Ammon's horn (tissue), 1 donor: Measurements from ENCODE around the gene PLEKHS1.
"Not testable (repeated sequence)": the region's sequence is repeated elsewhere in the genome, so short reads cannot be mapped to it uniquely, and the experiment has no call there.

Source experiments
- DNase-seq: peaks from one replicate; pipeline ENCODE4 v3.0.0-alpha.2; 2016; ENCODE audit warnings: low spot score

PLEKHS1 gene

GRCh38 chr10:113740850-113741249 is 10.6 kb upstream of the PLEKHS1 start:
- DNase-seq: no peak

DNA sequence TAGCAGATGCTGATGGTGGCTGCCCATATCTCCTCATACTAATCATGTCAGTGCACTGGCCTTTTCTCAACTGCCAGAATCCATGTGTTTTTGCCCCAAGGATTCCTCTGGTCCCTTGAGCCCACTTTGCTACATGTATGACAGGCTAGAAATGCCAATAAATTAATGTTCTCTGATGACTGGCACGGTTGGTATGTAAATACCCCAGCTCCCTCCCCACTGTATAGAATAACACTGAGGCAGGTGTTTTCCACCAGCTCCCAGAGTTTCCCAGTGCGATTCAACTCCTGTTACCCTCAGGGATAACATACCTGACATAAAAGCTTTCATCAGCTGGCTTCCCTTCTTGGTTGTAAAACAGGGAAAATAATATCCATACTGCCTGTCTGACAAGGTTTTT is 9.0 kb upstream of the PLEKHS1 start:
- no peak for DNase-seq

GRCh38 chr10:113743594-113743993 is 7.9 kb upstream of the PLEKHS1 start:
- DNase-seq: no peak

DNA sequence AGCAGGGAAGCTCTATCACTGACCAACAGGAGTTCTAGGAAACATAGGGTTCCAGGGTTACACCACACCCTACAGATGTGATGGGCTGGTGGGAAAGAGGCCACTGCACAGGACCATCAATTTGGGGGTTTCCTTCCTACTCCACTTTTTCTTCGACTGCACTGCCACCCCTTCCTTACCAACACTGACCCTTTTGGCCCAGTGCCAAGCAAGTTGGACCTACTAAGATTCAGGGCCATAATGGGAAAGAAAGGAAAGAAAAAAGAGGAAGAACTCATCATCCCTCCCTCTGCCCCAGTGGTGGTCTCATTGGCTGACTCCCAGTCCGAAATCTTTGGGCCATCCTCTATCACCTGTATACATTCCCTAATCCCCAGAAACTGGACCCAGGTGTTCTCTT is 6.1 kb upstream of the PLEKHS1 start:
- DNase-seq: no peak

DNA sequence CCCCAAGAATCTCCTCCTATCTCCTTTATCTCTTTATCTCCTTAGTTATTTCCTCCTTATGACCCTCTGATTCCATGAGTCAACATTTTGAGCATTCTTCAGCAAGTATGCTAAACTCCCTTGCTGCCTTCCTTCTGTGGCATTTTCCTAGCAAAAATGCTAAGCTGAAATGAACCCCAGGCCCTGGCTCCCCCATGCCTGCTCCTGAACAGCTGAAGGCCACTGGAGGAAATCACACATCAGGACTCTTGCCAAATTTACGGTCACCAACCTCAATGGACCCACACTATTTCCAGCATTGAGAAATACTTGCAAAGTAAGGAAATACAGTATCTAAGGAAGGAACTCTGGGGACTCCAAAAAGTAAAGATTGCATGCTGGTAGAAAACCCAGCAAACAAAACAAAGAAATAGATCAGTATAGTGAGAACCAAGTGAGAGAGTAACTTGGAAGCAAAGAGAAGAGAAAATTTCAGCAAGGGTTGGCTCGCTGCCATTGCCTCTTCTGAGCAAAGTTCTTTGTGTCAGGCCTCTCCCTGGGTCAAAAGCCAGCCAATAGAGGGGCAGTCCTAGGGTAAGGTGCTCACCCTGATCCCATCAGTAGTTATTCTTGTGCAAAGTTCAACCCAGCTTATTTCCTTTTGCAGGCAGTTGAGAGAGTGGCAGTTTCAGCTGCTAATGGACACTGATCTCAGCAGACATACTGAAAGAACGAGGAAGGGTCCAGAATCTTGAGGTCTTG is 5.1 kb upstream of the PLEKHS1 start:
- no peak for DNase-seq

DNA sequence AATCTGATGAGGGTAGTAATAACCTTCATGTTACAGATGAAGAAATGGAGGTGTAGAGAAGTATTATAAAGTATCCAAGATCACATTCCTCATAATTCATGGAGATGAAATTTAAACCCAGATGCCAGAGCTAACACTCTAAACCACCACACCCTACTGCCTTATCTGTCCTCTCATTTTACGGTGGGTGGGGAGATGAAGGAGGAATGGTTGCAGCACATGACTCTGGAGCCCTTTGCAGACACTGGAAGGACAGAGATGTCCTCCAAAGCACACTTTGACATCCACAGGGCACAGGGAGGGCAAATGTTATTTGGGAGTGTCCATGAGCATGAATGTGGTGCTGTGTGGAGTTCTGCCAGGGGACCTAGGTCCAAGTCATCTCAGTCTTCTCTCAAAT is 1.1 kb downstream of the PLEKHS1 start:
- DNase-seq: no peak

DNA sequence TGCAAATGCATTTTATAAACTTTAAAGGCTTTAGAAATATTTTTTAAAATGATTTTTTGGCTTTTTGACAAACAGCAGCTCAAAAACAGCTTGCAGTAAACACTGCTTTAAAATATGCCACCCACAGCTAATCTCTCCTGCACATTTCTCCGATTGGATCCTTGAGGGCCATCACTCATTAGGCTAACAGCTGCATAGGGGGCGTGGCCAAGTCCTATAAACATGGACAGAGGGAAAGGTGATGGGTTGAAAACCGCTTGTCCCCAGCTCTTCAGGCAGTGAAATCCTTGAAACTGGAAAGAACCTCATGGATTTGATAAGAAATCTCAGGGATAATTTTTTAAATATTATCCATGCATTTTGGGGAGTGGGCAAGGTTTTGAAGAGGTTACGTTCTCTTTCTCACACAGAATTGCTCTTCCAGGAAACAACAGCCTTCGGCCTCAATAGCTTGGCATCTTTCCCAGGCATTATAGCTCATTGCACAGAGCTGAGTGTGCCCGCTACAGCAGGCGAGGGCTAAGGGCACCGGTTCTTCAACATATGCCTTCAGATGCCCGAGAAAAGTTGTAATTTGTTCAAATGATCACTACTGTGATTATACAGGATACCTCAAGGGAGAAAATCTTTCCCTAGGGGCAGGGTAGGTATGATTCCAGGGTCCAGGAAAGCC is 1.7 kb downstream of the PLEKHS1 start:
- DNase-seq: no peak

GRCh38 chr10:113754125-113754524 is 2.6 kb downstream of the PLEKHS1 start:
- DNase-seq: no peak

DNA sequence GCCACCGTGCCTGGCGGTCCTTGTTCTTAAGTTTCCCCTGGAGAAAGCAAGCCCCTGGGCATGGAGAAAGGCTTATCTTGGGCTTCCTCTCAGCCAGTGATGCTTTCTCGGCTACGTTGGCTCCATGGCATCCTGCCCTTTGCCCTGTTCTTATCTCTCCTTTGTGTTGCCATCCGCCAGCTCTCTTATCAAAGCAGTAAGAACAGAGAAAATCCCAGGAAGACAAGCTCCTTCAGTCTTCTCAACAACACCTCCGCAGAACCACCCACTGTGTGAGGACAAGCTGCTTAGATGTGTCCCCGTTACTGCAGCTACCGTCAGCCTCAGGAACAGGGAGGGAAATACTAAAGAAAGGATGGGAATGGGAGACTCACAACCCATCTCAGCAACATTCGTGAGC is 3.3 kb downstream of the PLEKHS1 start:
- DNase-seq: peak; percentile 17

DNA sequence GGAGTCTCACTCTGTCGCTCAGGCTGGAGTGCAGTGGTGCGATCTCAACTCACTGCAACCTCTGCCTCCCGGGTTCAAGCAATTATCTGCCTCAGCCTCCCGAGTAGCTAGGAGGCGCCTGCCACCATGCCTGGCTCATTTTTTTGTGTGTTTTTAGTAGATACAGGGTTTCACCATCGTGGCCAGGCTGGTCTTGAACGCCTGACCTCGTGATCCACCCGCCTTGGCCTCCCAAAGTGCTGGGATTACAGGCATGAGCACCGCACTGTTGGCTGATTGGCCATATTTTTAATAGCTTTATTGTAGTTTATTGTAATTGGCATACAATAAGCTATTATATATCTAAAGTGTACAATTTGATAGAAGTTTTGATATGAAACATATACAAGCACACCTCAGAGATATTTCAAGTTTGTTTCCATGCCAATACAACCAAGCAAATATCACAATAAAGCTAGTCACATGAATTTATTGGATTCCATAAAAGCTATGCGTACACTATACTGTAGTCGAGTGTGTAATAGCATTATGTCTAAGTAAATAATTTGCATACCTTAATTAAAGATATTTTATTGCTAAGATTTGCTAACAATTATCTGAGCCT is 5.6 kb downstream of the PLEKHS1 start:
- DNase-seq: no peak

- DNase-seq: no peak
These were observed 10.6 kb downstream of the PLEKHS1 start for GRCh38 chr10:113762083-113762482.

DNA sequence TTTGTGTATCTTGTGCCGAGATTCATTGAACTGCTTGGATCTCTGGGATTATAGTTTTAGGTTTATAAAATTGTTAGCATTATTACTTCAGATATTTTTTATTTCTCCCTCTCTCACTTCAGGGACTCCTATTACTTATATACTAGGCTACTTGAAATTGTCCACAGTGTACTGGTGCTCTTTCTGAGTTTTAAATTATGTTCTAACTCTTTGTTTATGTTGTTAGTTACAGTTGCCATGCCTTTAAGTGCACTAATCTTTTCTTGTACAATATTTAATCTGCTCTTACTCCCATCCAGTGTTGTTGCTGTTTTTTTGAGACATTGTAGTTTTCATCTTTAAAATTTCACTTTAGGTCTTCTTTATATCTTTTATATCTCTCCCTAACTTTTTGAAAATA is 13.1 kb downstream of the PLEKHS1 start:
- no peak for DNase-seq

DNA sequence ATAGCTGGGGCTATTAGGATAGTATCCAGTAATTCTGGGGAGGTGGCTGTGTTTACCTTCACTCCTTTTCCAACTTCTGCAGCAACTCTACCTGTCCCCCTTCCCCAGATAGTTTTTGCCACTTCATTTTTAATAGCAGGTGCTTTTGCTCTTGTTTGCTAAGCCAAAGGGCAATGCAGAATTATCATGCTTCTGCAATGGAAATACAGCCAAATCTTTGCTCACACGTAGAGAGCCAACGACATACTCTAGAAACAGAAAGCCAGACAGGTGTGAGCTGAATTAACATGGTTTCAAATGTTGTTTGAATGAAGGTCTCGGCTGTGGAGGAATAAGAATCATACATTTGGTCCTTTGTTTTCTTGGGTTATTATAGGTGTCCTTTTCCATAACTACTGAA is 14.4 kb downstream of the PLEKHS1 start:
- no peak for DNase-seq

DNA sequence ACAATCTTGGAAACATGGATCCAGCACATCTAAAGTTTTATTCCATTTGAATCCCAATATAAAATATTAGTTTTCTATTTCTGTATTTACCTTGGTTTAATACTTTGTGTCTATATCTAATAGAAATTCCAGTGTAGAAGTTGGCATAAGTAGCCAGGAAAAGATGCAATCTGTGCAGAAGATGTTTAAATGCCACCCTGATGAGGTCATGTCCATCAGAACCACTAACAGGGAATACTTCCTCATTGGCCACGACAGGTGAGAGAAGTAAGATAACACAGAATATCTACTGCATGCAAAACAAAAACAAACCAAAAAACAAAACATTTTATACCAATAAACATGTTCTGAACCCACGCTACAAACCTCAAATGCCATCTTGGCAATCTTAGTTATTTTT is 15.7 kb downstream of the PLEKHS1 start:
- DNase-seq: no peak

- DNase-seq: no peak
These were observed 18.9 kb downstream of the PLEKHS1 start for GRCh38 chr10:113770346-113770745.

GRCh38 chr10:113771131-113771530 is 19.6 kb downstream of the PLEKHS1 start:
- DNase-seq: not testable (repeated sequence)

DNA sequence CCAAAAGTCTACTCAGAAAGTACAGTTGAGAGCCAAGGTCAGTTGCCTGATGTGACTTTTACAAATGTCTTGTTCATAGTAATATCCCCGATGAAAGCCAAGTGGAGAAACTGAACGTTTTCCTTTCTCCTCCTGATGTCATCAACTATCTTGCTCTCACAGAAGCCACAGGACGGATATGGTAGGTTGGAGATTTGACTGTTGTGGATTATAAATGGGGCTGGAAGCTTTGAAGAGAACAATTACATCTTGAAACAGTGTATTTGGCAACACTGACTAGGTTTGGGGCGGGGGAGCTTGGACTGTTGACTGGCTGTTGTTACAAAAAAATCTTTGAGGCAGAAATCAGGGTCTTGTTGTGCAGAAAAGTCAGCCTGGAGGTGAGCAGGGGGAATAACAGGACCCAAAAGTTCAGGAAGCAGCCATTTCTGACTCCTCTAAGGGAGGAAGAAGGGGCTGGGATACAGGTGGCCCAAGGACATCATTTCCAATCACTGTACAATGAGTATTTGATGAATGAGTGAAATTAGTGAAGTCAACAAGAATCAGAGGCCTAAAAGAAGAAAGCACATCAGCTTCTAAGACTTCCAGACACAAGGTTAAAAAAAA is 24.3 kb downstream of the PLEKHS1 start:
- DNase-seq: no peak

DNA sequence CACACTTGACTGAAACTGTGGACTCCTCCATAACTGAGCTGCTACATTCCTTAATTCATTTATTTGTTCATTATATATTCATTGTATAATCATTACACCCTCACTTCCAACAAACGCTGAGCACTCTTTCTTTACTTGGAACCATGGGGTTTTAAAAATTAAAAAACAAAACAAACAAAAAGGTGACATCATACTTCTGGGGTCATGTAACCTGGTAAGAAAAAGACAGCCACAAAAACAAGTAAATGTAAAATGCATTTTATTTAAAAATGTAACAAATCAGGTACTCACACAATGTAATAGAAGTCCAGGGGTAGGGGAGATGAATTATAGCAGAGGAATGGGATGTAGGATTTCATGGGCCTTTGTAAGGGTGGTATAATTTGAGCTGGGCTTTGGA is 25.1 kb downstream of the PLEKHS1 start:
- no peak for DNase-seq

DNA sequence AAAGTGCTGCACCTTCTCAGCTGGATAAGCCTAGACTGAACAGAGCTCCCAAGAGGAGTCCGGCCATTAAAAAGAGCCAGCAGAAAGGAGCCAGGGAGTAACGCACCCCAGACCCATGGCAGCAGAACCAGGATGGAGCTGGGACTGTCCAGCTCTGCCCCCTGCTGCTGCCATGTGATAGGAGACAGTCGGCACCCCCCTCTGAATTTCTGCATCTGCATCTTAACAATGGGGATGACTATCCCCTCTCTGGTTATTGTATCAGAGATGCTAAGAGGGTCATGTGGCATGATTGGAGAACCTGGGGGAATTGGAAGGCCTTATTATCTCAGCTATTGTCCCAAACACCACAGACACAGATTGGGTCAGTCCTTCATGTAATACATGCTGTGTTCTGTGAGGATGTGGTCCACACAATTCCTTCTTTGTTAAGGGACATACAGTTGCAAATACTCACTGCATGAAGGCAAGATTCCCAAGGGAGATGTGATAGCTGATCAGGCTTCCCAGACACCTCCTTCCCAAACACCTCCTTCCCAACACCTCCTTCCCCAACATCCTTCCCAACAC is 29.3 kb downstream of the PLEKHS1 start:
- peak; percentile 60 for DNase-seq

DNA sequence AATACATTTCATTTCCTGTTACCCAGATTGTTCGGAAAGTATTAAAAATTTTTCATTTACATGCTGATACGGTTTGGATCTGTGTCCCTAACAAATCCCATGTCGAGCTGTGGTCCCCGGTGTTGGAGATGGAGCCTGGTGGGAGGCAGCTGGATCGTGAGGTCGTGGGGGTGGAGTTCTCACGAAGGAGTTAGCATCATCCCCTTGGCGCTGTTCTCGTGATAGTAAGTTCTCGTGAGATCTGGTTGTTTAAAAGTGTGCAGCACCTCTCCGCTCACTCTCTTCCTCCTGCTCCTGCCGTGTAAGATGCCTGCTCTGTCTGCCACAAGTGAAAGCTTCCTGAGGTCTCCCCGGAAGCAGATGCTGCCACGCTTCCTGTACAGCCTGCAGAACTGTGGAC is 30.9 kb downstream of the PLEKHS1 start:
- no peak for DNase-seq

- DNase-seq: no peak
These were observed 31.7 kb downstream of the PLEKHS1 start for GRCh38 chr10:113782986-113783704.

DNA sequence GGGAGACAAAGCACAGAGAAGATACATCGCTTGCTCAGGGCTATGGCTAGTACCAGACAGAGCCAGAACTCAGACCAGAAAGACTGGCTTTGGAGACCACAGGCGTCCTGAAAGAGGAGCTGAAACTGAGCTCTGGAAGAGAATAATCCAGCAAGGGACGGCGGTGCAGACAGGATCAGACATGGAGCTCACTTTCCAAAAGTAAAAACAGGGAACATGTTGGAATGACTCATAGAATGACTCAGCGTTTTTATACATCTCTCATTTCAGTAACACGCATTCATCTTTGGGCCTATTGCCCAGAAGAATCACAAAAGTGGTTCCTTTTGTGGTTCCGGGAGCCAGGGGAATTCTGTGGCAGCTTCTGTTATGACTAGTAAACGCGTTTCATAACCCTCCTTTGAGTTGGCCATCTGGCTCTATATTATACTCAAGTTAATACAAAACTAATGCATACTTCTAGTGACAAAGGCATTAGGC is 37.2 kb downstream of the PLEKHS1 start:
- DNase-seq: peak; percentile 47
